DLD1 (cell line): ENCODE data around the gene PISD.
"Not testable (repeated sequence)": the region's sequence is repeated elsewhere in the genome, so short reads cannot be mapped to it uniquely, and the experiment has no call there.

ENCODE experiments used
- in situ Hi-C: cut with HindIII; loops from 2 replicates; pipeline ENCODE4 v1.10.0; 2017; ENCODE audit warnings: low sequenced_read_pairs

PISD gene

DNA sequence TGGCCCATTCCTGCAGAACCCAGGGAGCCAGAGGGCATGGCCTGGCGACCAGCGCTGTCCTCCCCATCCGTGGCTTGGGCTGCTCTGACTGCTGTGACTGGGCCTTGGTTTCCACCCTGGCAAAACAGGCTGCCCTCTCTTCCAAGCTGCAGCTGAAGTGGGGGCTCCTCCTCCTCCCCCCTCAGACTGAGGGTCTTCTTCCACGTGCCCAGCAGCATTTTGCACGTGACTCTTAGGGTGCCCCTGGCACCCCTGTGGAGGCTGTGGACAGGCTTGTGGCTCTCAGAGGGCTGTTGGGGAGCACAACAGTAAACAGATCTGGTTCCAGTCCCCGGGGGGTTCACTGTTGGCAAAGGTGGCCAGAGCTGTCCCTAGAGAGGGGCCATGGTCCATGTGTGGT, 51.4 kb downstream of the PISD start:
- in situ Hi-C loops = no loop called here

DNA sequence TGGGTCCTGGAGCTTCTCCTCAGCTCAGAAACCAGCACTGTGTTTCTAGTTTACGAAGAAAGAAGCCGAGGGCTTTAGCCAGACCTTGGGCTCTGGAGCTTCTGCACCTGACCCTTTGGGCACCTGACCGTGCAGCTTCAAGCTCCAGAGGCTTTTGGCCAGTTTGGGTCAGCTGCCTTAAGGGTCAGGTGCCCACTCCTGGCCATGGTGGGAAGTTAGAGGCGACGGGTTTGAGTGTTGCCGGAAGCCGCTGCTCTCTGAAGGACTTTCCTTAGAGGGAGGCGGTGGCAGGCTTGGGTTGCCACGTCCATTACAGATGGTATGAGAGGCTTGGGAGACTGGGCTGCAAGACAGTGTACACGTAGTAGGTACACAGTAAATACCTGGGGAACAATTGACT, 52.3 kb downstream of the PISD start:
- in situ Hi-C loops = no loop called here

DNA sequence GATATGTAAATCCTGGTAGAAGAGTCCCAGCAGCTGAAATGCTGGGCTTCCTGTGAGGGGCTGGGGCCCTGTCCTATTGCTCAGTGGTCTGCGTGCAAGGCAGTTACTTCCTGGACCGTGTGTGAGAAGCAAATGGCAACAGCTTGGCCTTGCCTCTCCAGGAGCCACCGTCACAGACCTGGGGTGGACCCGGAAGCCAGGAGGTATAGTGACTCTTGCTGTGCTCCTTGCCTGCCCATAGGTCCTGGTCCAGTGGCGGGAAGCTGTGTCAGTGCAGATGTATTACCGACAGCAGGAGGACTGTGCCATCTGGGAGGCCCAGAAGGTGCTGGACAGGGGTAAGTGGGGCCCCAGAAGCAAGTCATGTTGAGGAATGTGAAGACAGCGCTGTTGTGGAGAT, 54.3 kb downstream of the PISD start:
- in situ Hi-C loops = no loop called here

DNA sequence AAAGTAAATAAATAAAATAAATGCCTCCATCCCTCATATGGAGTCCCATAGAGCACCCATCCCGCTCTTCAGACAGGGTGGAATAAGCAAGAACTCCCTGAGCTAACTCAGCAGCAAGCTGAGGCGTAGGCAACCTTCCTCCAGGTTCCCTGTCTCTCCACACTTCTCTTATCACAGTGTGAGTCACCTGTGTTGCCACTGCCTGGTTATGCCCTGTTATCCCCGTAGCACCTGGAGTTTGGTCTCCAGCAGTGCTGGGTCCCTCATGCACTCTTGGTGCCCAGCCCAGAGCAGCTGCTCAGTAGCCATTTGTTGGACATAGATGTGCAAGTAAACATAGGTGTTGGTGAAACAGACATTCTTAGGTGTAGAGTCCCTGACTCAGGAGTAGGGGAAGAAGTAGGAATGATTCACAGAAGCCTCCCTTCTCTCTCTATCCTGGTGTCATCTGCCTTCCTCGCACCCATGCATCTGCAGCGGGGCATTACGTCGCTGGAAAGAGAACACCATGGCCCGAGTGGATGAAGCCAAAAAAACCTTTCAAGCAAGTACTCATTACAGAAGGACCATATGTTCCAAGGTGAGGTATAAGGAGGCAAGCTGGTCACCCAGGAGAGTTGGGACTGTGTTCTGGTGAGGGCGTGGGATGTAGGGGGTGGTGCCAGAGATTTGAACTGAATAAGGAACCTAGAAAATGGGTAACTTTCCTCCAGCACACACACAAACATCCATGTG, 56.0 kb downstream of the PISD start:
- in situ Hi-C loops = no loop called here

DNA sequence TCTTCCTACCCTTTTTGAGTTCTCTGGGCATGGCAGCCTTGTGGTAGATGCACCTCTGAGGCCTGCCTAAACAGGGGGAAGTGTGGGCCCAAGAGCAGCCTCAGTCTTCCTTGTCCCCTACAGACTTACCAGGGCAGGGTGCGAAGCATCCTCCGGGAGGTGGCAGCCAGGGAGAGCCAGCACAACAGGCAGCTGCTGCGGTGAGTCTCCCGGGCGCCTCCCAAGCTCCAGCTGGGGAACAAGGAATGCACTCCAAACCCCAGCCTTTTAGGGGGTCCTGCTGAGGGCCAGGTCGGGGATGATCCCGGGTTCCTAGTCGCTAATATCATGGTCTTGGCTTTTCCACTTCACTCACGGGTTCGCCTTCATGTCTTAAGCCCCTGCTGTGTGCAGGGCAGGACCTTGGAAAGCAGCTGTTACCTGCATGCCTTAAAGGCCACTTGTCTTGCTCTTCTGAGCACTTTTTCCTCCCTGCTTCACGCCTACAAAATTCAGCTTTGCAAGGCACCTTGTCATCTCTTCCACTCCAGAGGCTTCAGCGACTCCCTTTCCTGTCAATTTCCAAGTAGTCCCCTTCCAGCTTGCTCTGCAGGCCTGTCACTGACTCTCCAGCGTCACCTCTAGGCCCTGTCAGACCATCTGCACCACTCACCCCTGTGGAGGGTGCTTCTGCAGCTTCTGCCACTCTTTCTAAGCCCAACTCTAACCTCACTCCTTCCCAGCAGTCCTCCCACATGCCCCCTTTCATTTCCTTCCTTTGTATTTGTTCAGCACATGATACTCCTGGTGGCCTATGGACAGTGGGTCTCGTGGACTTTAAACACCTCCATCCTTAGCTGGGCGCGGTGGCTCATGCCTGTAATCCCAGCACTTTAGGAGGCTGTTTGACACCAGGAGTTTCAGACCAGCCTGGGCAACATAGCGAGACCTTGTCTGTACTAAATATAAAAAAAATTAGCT, 57.0 kb downstream of the PISD start:
- in situ Hi-C loops = no loop called here

DNA sequence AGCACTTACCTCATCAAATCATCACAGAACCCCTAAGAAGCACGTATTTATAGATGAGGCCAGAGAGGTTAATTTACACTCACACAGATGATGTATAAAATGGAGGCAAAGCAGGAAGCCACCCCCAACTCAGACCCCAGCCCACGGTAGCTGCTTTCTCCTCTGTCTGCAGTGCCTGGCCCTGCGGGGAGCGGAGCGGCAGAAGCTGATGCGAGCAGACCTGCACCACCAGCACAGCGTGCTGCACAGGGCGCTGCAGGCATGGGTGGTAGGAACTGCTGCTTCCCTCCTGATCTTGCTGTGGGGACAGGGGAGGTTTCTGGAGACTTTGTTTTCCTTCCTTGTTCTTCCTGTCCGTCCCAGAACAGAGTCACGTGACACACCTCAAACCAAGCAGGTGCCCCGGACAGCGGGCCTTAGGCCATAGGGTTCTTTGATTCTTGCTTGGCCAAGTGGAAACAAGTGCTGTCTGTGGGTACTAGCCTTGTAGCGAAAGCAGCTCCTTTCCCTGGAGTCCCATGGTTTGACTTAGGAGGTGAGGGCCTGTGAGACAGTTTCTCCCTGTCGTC, 57.8 kb downstream of the PISD start:
- in situ Hi-C loops = no loop called here

DNA sequence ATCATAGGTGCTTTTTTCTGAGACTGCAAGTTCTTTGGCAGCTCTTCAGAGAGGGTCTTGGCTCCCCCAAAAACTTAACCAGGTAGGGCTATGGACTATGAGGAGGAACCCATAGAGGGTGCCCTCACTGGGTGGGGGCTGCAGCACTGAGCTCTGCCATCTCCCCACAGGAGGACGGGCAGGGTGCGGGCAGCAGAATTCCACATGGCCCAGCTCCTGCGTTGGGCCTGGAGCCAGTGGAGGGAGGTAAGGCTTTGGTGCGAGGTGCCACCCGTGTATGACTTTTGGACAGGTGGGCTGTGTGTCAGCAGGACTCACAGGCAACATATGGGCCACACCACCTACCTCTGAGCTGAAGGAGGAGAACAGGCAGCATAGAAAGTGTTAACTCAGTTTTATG, 58.4 kb downstream of the PISD start:
- in situ Hi-C loops = no loop called here

DNA sequence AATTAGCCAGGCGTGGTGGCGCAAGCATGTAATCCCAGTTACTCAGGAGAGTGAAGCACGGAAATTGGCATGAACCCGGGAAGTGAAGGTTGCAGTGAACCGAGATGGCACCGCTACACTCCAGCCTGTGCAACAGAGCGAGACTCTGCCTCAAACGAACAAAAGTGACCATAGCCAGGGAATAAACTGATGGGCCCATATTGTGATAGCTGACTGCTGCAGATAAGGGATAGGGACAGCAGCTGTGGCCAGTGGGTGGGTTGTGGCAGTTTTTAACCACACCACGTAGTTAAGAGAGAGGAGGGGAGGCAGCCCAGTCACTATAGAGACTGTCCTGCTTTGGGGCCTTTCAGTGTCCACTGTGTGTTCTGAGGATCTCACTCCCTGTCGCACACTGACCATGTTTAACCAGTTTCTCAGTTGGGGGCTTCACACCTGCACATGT, 58.9 kb downstream of the PISD start:
- in situ Hi-C loops = no loop called here

DNA sequence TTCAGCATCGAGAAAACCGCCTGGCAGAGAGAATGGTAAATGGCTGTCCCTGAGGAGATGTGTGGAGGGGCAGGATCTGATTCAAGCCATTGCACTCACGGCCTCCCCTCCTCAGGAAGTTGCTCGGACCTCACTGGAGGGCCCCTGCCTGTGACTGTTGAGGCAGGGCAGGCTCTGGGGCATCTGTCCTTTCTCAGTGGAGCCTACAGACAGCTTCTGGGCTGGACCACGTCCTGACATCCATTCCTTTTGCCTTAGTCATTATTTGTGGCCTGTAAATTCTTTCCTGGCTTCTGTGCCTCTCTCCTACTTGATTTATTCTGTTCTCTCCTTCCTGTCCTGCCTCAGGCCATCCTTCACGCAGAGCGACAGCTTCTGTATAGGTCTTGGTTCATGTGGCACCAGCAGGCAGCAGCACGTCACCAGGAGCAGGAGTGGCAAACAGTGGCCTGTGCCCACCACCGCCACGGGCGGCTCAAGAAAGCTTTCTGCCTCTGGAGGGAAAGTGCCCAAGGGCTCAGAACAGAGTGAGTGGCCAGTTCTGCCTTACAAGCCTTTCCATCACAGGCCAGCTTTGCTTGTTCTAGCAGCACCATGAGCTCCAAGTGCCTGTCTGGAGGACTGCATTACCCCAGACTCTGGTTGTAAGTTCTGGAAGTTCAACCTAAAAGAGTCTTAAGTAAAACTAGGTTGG, 59.6 kb downstream of the PISD start:
- in situ Hi-C loops = no loop called here

DNA sequence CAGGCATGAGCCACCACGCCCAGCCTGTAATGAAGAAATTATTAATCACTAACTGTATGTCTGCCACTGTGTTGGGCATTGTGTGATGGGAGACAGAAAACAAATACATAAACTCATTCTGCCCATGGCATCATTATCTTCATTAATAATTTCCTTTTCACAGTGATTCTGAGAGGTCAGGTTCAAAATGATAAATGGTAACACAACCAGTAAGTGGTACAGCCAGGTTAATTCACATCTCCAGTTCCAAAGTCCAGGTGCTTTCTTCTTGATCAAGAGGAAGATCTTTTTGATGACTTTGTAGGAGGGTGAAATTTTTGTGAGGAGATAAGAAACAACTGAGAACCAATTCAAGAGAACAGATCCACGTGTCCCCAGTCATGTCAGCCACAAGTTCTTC, 66.7 kb downstream of the PISD start:
- in situ Hi-C loops = no loop called here

DNA sequence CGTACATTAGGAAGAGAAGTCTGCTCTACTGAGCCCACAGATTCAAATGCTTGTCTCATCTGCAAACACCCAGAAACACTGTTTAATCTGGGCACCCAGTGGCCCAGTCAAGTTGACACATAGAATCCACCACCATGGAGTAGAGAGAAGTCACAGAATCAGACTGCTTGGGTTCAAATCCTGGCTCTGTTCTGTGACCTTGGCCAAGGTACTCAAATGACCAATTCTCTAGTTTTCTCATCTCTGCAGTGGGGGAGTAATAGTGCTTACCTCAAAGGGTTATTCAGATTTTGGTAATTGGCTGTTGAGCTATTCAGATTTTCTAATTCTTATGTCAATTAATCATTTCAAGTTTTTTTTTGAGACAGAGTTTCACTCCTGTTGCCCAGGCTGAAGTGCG, 71.9 kb downstream of the PISD start:
- in situ Hi-C loops = not testable (repeated sequence)

DNA sequence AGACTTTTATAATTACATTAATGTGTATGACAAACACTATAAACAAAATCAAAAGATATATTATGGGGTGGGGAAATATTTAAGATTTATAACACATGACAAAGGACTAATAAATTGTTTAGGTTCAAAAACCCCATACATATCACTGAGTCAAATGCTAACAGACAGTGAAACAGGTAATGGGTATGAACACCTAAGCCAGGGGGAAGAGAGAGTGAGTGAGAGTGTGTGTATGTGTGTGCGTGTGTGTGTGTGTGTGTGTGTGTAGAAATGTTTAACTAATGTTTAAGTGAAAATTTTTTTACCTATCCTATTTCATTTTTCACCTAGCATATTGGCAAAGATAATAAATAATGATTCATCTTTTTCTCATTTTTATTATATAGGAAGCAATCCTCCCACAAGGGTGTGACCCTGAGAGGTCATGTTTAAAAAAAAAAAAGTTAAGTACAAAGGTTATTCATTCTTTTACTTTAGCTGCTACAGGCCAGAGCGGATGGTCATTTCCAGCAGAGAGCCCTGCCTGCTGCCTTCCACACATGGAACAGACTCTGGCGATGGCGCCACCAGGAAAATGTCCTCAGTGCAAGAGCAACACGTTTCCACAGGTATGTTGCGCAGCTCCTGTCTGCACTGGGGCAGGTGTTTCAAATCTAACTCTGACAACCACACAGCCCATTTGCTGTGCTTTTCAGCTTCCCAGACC, 72.9 kb downstream of the PISD start:
- in situ Hi-C loops = no loop called here

DNA sequence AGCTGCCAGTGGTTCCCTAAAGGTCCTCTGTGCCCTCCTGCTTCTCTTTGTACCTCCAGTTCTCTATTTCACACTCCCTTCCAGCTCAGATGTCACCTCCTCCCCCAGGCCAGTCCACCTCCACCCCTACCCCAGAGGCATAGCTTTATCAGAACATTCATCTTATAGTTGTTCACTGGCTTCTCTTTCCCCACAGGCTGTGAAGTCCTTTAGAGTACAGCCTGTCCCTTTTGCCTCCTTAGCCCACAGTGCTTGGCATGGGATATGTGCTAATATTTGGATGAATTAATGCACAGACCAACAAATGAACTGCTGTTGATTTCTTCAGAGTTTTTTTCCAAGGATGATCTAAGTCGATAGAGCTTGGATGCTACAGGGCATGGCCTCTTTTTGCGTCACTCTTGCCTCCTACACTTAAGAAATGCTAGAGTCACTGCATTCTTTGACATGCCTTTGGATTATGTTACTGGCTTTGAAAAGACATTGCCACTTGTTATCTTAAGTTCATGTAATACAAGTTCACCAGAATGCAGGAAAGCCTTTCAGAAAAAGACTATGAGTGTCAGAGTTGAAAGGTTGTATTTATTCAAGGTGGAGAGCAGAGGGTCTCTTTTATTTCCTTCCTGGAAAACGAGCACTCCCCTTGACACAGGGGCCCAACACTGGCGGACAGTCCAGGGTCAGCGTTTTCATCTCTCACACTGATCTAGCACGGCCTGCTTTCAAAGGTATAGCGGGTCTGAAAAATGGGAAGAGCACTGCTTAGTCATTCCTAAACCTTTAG, 75.7 kb downstream of the PISD start:
- in situ Hi-C loops = no loop called here

DNA sequence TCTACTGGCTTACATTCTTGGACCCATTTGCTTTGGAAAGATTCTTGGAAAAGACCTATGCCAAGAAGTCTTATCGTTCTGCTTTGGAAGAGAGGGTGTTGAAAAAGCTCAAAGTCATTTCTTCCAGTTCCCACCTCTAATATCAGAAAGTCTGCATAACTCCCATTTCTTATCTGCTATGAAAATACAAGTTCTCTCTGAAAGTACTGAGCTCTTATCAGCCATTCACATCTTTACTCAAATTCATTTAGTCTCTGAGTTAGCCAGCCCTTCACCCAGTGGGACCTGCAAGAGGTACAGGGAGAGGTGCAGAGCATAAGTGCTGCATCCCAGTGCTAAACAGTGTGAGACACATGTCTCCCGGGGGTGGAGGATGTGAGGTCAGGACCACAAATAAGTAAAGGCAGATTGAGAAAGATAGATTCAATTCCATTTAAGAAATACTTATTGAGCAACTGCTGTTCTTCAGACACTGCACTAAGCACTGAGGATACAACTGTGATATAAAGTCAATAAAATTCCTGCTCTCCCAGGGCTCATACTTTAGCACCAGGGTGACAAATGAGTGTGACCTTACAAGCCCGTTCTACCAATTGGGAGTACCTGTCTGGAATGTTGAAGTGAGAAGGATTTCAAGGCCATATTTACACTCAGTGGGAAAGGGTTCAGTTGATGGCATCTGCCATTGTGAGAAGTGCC, 76.7 kb downstream of the PISD start:
- in situ Hi-C loops = no loop called here

DNA sequence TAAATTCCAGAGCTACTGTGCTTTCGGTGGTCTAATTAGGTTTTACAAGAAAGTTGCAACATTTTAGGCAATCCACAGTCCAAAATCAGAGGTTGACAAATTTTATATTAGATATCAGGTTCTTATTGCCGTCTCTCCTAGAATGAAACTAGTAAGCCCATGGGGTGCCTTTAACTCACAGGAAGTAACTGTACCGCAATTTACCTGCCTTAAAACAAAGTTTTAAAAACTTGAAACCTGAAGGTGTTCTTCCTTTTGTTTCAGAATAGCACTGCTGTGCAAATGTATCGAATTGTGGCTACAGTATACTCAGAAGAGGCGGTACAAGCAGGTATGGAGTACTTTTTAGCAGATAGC, 77.2 kb downstream of the PISD start:
- in situ Hi-C loops = no loop called here

DNA sequence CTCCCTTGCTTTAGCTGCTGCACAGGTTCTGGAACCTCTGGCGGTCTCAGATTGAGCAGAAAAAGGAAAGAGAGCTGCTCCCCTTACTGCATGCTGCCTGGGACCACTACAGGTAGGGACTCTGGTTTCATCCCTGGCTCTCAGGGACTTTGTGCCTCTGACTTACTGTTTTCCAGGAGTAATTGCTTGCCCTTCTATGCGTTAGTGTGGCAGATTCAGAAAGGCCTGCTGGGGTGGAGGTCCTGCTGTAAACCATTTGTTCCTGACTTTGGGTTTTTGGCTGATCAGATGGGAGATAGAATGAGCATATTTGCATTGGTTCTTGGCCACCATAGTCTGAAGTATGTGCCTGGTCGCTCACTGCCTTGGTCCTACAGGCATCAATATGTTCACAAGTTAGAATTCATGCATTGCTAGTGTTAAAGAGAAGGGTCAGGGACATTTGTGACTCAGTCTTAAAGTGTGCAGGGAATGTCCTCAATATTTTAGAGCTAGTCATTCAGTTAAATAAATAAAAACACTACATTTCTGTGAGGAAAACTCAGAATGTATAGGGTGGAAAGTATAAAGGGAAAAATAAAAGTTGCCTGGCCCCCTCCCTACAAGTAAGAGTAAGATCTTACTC, 78.0 kb downstream of the PISD start:
- in situ Hi-C loops = no loop called here

DNA sequence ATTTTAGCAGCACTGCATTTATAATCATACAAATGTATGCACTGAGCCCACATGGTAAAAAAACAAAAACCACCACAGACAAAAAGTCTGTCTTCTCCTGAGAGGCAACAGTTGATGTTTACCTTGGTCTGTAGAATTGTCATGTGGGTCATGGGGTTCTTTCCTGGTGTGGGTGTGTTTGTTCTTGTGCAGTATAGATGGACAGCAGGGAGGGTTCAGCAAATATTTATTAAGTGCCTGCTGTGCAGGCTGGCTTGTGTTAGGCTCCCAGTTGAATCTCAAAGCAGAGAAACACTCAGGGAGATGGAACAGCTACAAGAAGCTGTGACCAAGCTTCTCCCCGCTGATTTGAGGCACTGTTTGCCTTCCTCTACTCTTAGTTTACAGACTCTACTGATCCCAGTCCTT, 82.2 kb downstream of the PISD start:
- in situ Hi-C loops = no loop called here

DNA sequence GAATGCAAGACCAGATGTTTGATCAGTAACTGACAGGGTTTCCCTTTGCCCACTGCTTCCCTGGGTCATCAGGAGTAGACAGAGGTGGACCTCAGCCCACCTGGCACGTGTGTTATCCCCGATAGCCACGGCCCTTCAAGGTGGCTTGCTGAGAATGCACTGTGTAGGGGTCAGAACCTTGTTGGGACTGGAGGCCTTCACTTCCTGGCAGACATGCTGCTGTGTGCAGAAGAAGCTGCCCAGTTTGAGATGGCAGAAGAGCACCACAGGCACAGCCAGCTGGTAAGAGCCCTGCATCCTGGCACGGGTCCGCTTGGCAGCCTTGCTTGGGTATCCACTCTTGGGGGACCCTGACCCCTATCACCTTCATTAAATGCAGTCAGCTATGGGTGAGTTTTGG, 83.8 kb downstream of the PISD start:
- in situ Hi-C loops = no loop called here

DNA sequence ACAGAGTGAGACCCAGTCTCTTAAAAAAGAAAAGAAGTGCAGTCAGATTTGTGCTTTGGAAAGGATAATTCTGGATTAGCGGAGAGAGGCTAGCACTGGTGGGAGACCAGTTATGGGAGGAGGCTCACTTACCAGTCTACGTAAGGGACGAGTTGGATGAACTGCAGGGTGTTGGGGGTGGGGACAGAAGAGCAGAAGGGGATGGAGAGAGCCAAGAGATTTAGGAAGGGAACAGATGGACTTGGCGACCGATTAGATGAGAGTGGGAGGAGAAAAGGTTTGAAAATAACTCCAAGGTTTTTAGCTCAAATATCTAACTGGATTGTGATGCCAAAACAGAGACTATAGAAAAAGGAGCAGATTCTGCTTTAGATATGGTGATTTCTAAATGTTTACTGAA, 84.3 kb downstream of the PISD start:
- in situ Hi-C loops = no loop called here
